Body of pancreas (tissue), 4 donors: Measurements from ENCODE around the gene SCN9A.

Source experiments
- CTCF ChIP-seq, 7 experiments: fragments of 450-650 bp in 4 of 7; fragments of 200-600 bp in 3 of 7; sonication (generic) in 3 of 7; IDR thresholded peaks; one replicate each; pipeline ENCODE4 v1.5.1; 2016 to 2019; ENCODE audit warnings: antibody characterized with exemption in 7 of 7
- POLR2A ChIP-seq, 3 donors: fragments of 450-650 bp; IDR thresholded peaks; one replicate each; pipeline ENCODE4 v1.6.1; 2016; ENCODE audit warnings: antibody characterized with exemption in 3 of 3, mild to moderate bottlenecking in 2 of 3

- TF ChIP-seq CTCF (IDR thresholded peaks at IDR 0.05) (no peak), POLR2A (IDR thresholded peaks at IDR 0.05) (no peak)
These were observed 3.7 kb downstream of the SCN9A start for GRCh38 chr2:166372046-166372445.
